Measurements from ENCODE around the gene DBI.

Gene DBI

DNA sequence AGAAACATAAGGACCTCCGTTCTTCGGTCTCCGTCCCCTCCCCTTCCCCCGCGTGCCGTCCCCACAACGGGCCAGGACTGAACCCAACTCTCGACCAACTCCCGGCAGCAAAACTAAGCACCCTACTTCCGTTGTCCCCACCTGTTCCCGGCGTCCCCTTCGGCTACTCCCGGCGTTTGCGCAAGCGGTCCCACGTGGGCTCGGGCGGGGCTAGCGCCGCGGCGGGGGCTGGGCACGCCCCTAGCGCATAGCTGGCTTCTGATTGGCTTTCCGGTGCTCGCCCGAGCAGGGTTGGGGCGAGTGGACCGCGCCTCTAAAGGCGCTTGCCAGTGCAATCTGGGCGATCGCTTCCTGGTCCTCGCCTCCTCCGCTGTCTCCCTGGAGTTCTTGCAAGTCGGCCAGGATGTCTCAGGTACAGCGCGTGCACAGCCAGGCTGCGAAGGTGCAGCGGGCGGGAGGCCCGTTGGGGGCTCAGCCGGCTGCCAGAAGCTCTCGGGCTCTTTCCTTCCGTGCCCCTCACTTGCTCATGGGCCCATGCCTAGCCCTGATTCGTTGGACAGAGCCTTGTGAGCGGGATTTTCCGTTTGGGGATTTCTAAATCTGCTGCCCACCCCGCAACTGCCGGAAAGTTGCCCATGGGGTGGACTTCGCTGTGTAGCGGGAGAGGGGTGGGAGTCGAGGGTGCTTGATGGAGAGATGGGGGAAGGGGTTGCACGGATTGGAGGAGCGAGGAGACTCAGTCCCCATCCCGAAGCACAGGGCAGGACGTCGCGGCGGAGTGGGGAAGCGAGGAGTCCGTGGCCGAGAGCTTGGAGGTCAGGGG, at the start of gene DBI, which contains the start of gene C2orf76:
Gene DBI (plus strand): TSS at position 329 of the 823 bp plus-strand sequence. CDS start 75 bp downstream, at position 404.
Gene C2orf76 (minus strand): TSS at position 186 of the 823 bp plus-strand sequence. CDS start 26,875 bp downstream, outside the sequence.
- DNase-seq: peak; percentile 90

DNA sequence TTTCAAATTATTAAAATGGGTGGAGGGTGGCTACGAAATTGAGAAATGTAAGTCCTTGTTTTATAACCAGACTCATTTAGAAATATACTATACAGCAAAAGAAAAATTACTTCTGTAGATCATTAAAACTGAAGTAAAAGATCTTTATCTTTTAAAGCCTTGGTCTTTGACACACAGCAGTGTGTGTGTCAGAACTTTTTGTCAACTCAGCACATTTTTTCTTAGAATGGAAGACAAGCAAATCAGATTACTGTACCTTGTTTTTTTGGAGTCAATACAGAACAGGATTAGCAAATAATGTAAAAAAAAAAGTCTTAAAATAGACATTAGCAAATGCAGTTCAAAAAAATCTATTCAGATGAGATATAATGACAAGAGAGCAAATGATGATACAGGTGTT, 49.2 kb upstream of the DBI start:
- no peak for DNase-seq

DNA sequence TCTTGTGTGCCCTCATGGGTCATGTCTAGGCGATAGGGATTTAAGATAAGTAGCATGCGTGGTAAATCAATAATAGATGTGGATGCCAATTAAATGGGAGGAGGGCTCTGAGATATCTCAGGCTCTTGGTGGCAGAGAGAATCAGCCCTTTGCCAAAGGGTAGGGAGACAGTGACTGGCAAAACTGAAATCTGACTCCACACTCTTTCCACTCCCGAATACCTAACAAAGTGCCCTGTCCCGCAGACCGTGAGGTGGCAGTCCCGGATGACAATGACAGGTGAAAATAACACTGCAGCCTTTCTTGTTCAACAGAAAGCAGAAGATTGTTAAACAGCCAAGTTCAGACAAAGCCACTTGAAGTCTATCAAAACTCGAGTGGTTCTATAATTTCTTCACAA, 47.2 kb upstream of the DBI start:
- DNase-seq: no peak

DNA sequence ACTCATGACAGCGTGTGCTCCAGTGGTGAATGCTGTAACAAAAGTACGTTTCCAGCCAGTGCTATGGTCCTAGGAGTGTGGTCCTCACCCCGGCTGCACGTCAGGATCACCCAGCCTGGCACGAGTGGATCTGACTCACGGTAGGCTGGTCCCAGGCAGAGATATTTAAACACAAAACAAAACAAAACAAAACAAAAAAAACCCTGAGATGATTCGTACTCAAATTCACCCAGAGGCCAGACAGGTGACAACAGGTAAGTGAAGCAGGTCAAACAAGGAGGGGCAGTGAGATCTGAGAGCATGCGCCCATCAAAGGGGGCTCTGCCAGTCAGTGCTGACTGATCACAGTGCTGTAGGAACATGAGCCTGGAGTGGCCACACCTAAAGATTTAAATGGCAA, 43.3 kb upstream of the DBI start:
- no peak for DNase-seq

DNA sequence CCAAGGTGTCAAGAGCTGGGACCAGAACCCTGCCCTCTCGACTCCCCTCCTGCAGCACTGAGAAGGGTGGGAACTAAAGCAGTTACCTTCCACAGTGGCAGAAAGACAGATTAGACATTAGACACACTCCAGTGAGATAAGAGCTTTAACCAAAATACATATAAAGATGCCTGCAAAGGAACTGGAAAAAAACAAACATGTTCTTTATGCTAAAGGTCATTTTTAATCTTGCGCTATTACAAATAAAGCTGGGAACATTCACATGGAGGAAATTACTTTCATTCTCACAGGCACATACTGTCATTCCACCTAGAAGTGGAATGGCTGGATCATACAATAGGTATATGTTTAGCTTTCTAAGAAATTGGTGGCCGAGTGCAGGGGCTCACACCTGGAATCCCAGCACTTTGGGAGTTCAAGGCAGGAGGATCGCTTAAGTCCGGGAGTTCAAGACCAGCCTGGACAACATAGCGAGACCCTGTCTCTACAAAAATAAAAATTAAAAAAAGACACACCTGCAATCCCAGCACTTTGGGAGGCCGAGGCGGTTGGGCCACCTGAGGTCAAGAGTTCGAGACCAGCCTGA, 42.0 kb upstream of the DBI start:
- no peak for DNase-seq

DNA sequence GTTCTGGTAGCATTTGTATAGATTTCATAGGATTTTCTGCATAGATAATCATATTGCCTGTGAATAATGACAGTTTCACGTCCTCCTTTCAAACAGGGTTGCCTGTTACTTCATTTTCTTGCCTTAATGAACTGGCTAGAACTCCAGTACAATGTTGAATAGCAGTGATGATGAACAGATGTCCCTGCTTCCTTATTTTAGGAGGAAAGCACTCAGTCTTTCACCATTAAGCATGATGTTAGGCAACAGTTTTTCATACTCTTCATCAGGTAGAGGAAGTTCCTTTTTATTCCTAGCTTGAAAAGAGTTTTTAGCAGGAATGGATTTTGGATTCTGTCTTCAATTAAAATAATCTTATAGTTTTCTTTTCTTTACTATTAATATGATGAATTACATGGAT, 39.8 kb upstream of the DBI start:
- no peak for DNase-seq

DNA sequence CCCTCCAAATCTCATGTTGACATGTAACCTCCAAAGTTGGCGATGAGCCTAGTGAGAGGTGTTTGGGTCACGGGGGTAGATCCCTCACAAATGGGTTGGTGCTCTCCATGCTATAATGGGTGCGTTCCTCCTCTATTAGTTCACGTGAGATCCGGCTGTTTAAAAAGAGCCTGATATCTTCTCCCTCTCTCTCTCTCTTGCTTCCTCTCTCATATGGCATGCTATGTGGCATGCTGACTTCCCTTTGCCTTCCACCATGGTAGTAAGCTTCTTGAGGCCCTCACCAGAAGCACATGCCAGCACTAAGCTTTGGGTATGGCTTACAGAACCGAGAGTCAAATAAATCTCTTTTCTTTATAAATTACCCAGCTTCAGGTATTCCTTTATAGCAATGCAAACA, 39.3 kb upstream of the DBI start:
- DNase-seq: no peak

DNA sequence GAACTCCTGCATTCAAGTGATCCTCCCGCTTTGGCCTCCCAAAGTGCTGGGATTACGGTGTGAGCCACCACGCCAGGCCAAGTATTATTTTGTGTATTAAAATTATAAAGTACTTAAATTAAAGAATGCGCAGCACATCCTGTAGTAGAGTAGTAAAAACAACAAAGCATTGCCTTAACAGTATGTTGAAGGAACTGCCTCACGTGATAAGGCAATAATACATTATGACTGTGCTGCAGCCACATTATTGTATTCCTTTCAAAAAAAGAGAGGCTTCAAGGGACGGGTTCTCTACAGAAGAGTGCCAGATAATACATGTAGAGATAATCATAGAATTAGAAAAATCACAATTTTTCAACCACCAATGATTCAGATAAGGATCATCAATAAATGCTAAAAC, 33.8 kb upstream of the DBI start:
- DNase-seq: no peak

DNA sequence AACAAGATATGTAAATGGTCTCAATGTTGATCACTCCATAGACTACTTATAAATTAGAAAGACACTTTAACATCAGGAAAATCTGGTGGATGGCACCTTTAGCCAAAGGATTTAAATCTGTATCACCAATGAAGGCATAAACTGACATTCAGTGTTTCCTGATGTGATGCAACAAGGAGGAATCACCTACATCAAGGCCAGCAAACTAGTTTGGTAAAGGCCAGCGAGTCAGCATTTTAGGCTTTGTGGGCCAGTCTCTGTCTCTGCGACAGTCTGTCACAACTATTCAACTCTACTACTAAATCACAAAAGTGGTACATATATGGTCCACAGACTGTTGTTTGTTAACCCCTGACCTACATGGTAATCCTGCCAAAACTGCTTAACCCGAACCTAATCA, 33.4 kb upstream of the DBI start:
- no peak for DNase-seq

DNA sequence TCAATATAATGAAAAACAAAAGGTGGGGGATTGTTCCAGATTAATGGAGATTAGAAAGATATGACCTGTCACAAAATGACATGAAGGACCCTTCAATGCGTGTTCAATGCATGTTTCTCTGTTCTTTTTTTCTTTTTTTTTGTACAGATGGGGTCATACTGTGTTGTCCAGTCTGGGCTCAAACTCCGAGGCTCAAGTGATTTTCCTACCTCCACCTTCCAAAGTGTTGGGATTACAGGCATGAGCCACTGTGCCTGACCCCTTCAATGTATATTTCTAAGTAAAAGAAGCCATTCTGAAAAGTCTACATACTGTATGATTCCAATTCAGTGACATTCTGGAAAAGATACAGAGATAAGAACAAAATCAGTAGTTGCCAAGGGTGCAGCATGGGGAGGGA, 32.9 kb upstream of the DBI start:
- no peak for DNase-seq

DNA sequence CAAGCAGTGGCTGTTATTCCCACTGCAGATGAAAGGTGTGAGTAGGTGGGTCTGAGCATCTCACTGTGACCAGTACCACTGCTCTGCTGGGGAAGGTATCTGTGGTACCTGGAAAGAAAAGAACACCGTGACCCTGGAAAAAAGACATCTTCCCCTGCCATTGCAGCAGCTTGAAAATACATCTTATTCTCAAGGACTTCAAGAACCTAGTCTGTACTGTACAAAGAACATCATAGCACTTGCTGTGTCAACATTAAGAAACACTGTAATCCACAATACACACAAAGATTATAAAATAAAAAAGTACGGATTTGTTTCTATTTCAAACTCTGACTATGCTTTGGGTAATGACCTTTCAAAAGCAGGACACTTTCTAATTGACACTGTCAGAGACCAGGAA, 29.0 kb upstream of the DBI start:
- no peak for DNase-seq

DNA sequence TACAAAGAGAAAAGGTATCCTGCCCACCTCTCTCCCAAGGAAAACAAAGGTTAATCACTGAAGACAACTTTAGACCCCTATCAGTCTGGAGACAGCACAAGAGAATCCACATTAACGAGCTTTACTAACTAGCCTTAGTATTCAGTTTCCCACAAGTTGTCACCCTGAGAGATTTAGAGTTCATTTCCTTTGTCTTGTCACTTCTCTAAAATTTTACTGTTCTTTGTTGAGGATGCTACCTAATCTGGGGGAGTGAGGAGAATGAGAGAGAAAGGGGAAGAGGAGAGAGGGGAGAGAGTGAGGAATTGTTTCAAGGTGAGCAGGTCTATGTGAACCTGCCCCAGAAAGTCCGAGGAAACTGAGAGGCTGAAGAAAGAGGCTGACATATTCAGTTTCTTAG, 28.5 kb upstream of the DBI start:
- no peak for DNase-seq

DNA sequence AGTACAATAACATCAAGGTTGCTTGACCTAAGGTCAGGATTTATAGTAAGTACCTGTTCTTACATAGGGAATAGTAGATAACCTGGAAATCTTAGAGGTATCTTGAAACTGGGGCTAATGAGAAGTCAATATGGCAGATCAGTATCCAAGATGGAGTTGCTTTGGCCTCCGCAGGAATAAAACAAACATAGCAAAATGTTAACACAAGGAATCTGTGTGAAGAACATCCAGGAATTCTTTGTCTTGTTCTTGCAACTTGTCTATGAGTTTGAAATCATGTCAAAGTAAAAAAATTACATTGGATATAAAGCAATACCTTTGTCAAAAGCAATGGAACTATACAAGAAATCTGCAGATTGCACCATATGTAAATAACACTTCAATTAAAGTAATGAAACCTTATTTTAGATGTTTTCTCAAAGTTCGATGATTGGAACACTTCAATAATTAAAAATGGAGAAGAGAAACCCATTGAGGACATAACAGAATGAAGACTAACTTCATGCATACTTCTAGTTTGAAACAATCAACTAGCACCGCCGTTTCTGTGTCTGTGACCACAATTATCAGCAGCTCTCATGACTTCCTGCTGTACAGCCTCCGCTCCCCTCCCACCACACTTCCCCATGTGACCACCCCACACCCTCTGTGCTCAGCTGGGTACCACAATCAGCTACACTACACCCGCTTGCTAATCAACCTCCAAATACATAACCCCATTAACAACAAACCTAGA, 27.8 kb upstream of the DBI start:
- DNase-seq: no peak

DNA sequence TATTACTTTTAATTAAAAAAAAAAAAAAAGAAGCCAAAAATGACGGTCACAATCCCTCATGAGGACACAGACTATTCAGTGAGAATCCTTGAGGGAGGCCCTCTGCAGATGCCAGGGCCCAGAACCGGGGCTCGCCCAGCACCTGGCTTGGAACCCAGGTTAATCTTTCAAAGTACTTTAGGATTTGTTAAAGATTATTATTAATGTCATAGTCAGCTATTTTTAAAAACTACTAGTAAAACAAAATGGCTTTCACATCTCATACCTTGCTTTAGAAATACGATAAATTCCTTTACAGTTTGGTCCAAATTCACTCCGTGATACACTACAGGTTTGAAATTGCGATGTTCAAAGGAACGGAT, 27.2 kb upstream of the DBI start:
- no peak for DNase-seq

DNA sequence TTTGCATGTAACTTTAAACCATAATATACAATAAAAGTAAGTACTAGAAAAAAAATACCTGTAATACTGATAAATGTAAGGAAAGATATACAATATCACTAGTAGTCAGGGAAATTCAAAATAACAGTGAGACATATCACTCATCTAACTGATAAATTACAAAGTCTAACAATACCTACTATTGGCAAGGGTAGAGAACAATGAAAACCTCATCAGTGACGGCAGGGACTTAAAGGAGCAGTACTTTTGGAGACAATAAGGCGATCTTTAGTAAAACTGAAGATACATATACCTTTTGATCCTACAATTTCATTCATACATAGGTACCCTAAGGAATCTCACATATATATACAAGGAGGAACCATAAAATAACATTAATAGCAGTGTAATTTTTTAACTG, 25.1 kb upstream of the DBI start:
- DNase-seq: no peak

DNA sequence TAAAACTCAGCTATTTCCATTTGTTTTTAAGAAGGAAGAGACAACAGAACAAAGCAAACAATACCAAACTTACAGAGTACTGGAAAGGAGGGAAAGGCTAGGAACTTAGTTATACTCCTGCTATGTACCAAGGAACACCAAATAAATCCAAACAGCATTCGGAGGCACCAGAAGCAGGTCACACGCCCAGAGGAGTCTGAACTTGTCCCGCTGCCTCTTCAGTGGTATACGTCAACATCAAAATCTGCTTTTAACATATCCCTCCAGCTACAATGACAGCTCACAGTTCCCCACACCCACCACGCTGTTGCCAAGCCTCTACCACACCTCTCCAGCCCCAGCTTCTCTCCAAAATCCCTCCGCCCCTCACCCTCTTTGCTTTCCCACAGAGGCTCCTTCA, 17.5 kb upstream of the DBI start:
- peak; percentile 90 for DNase-seq

DNA sequence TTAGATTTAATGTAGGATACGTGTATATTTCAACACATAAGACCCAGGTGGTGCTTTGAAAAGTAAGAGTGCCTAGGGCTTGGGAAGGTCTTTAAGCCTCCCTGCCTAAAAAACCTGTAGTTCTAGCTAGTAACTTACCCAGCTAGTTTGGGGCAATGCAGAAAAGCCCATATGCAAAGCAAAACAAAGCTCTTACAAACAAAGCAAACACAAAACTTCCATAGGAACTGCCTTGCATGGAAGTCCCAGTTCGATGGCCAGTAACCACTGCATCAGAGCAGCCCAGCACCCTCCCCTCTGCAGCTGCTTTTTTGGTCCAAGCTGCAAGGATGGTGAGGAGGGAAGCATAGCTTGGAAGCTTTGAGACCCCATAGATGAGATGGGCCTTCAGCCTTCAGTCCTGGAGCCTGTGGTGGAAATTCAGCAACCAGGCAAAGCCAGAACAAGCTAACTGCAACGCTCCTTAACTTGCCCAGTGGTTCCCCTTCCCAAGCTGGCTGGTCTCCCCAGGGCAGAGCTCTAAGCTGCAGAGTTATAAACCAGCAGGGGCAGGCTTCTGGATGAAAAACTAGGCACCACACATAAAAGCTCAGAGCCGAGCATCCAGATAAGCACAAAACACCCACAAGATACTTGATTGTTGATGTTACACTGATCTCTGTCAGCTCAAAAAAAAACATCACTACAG, 16.3 kb upstream of the DBI start:
- DNase-seq: peak; percentile 60

DNA sequence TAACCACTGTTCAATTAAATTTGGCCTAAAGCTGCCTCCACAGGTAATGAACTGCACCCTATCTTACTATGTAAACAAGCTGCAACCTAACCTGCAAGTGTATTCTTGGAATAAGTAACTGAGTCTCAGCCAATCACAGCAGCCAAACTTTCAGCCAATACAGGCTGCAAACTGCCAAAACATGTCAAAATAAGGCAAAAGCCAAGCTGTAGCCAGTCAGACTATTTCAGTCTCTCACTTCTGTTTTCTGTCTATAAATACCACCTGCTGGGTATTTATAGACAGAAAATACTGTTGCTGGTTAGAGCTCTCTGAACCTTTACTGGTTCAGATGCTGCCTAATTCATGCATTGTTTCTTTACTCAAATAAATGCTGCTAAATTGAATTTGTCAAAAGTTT, 14.4 kb upstream of the DBI start:
- peak; percentile 84 for DNase-seq

DNA sequence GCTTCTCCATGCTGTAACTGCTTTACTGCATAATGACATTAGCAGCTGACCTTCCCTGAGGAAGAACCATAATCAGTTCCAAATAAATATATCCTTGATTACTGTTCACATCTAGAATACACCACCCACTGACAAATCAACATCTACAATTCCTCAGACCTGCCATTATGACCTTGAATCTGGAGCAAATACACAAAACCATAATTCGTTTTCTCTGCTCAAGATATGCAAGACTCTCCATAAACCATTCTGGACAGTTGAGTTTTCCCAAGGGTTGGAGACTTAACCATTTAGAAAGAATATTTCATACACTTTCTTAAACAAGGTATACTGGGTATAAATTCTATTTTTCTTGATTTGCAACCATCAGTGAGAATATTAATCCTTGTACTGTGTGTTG, 11.9 kb upstream of the DBI start:
- DNase-seq: no peak

DNA sequence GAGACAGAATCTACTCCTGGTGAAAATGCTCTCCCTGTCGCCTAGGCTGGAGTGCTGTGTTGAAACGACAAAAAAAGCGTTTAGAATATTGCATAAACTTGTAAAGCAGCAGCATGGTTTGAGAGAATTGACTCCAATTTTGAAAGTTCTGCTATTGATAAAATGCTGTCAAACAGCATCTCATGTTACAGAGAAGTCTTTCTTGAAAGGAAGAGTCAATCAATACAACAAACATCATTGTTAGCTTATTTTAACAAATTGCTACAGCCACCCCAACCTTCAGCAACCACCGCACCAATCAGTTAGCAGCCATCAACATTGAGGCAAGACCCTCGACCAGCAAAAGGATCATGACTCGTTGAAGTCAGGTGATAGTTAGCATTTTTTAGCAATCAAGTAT, 7.0 kb upstream of the DBI start:
- DNase-seq: no peak

DNA sequence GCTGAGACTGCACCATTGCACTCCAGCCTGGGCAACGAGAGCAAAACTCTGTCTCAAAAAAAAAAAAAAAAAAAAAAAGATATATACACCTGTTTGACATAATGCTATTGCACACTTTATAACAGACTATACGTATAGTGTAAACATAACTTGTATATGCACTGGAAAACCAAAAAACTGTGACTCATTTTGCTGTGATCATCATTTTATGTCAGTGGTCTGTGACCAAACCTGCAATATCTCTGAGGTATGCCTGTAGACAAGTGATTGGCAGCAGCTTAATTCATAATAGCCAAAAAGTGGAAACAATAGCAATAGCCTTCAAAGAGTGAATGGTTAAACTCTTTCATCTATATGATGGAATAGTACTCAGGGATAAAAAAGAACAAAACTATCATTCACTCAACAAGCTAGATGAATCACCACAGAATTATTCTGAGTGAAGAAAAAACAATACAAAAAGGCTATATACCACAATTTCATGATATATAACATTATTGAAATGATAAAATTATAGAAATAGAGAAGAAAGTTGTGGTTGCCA, 6.3 kb upstream of the DBI start:
- no peak for DNase-seq

DNA sequence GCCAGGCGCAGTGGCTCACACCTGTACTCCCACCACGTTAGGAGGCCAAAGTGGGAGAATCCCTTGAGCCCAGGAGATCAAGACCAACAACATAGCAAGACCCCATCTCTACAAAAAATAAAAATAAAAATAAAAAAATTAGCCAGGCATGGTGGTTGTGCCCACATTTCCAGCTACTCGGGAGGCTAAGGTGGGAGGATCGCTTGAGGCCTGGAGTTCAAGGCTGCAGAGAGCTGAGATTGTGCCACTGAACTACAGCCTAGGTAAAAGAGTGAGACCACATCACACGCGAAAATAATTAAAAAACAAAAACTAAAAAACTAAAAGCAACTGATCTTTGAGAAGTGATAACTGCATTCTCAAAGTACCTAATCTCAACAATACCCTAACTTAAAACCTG, 2.0 kb upstream of the DBI start:
- no peak for DNase-seq

DNA sequence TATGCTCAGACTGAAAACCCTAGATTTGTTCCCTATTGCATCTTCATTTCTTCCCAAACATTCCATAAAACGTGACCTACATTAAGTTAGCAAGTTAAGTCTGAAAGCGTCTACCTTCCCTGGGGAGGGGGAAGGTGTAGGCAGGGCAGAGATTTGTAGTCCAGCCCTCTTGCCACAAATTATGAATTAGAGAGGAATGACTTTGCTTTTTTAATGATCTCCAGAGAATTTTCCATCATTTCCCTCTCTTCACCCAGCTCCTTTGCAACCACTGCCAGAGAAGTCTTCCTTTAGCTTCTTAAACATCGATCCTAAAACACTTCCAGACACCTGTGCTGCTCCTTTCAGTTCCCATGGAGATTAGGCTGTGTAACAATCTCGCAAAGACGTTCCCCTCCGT, 1.3 kb upstream of the DBI start:
- no peak for DNase-seq
